Hepatocyte (in vitro differentiated cells): Measurements from ENCODE around the gene VPS9D1. TPM values are rescaled to one million over a fixed set of nuclear protein-coding genes. Genes with fewer than 3 reads are reported as not detected.
"Not testable (repeated sequence)": the region's sequence is repeated elsewhere in the genome, so short reads cannot be mapped to it uniquely, and the experiment has no call there.

Experiments used
- DNase-seq: peaks from one replicate; pipeline ENCODE4 v3.0.0-alpha.2; 2016; ENCODE audit warnings: low spot score
- H2AFZ ChIP-seq: fragments of 200-600 bp; sonication (generic); 2 replicates; pipeline ENCODE4 v1.6.0; 2016; ENCODE audit warnings: antibody characterized with exemption, mild to moderate bottlenecking
- H3K27ac ChIP-seq: fragments of 200-600 bp; sonication (generic); 2 replicates; pipeline ENCODE4 v1.5.1; 2016; ENCODE audit warnings: mild to moderate bottlenecking
- H3K27me3 ChIP-seq: fragments of 200-600 bp; sonication (generic); 2 replicates; pipeline ENCODE4 v1.6.1; 2016
- H3K36me3 ChIP-seq: fragments of 200-600 bp; sonication (generic); replicated peaks from 2 replicates; pipeline ENCODE4 v1.5.1; 2016; ENCODE audit warnings: low read depth; ENCODE audit not compliant: insufficient read depth
- H3K4me1 ChIP-seq: fragments of 200-600 bp; sonication (generic); 2 replicates; pipeline ENCODE4 v1.5.1; 2016; ENCODE audit warnings: mild to moderate bottlenecking, moderate library complexity; ENCODE audit not compliant: insufficient read depth
- H3K4me2 ChIP-seq: fragments of 200-600 bp; sonication (generic); 2 replicates; pipeline ENCODE4 v1.6.0; 2016
- H3K4me3 ChIP-seq: fragments of 200-600 bp; sonication (generic); 2 replicates; pipeline ENCODE4 v1.5.1; 2016; ENCODE audit warnings: mild to moderate bottlenecking
- H3K79me2 ChIP-seq: fragments of 200-600 bp; sonication (generic); 2 replicates; pipeline ENCODE4 v1.6.0; 2017; ENCODE audit warnings: mild to moderate bottlenecking
- H3K9me2 ChIP-seq: fragments of 200-600 bp; sonication (generic); replicated peaks from 2 replicates; pipeline ENCODE4 v1.6.0; 2017; ENCODE audit warnings: mild to moderate bottlenecking; ENCODE audit not compliant: insufficient read depth
- H3K9me3 ChIP-seq: fragments of 200-600 bp; sonication (generic); 2 replicates; pipeline ENCODE4 v1.5.1; 2016; ENCODE audit warnings: low read depth, mild to moderate bottlenecking
- H4K20me1 ChIP-seq: fragments of 200-600 bp; sonication (generic); 2 replicates; pipeline ENCODE4 v1.6.0; 2016; ENCODE audit warnings: mild to moderate bottlenecking; ENCODE audit not compliant: insufficient read depth, poor library complexity, severe bottlenecking
- CTCF ChIP-seq: fragments of 200-600 bp; sonication (generic); IDR thresholded peaks from 2 replicates; pipeline ENCODE4 v1.5.1; 2016; ENCODE audit warnings: antibody characterized with exemption, mild to moderate bottlenecking; ENCODE audit not compliant: poor library complexity
- EZH2 ChIP-seq: fragments of 200-600 bp; sonication (generic); IDR thresholded peaks from 2 replicates; pipeline ENCODE4 v1.6.1; 2016; ENCODE audit warnings: antibody characterized with exemption, mild to moderate bottlenecking, borderline replicate concordance
- EZH2phosphoT487 ChIP-seq: fragments of 200-600 bp; sonication (generic); IDR thresholded peaks from one replicate; pipeline ENCODE4 v1.6.1; 2018; ENCODE audit warnings: antibody characterized with exemption, mild to moderate bottlenecking, low read depth, moderate library complexity; ENCODE audit not compliant: unreplicated experiment, severe bottlenecking
- WGBS: methylation state at CpG from one replicate; pipeline ENCODE4 v1.1.6; 2016; ENCODE audit warnings: low lambda C conversion rate; ENCODE audit errors: missing lambda C conversion rate; 5-methylcytosine and 5-hydroxymethylcytosine counted together
- polyA plus RNA-seq: library from polyadenylated mRNA; unstranded; fragments of >200 nt; fragmentation: Nextera tagmentation; extraction: Ambion mirVana; gene quantifications from 2 replicates; pipeline ENCODE4 v1.2.1, GENCODE V29; 2016
- total RNA-seq: library from RNA; depleted of rRNA; stranded (reverse); fragments of >200 nt; gene quantifications from 2 replicates; pipeline ENCODE4 v1.2.3, GENCODE V29; 2014

VPS9D1 gene
- total and polyA plus RNA-seq, 2 experiments from 2014 or later = 13.8 to 25.5 TPM

- no peaks in the 10 kb centered on the region for H3K27me3 ChIP-seq
- DNase-seq = no peak
- H3K36me3 ChIP-seq = no peaks in the 10 kb centered on the region
- no peaks in the 10 kb centered on the region for H3K9me3 ChIP-seq
- peaks cover 4% of the 10 kb centered on the region for H4K20me1 ChIP-seq
- H3K79me2 ChIP-seq = peaks cover 28% of the 10 kb centered on the region
- H3K4me3 ChIP-seq = no peak overlapping the region
- WGBS = 100% methylated on average over 1 of the region's 1 CpG
- H2AFZ ChIP-seq = no peak overlapping the region
- TF ChIP-seq EZH2phosphoT487 (no peak), EZH2 (no peak), CTCF (no peak)
- no peak overlapping the region for H3K27ac ChIP-seq
- peak overlapping the region; percentile 81 for H3K4me2 ChIP-seq
- H3K9me2 ChIP-seq = no peaks in the 10 kb centered on the region
- H3K4me1 ChIP-seq = peaks cover 11% of the 10 kb centered on the region
Observed at GRCh38 chr16:89685916-89686315, 34.8 kb downstream of the VPS9D1 start.

- H3K9me3 ChIP-seq = peaks cover 4% of the 10 kb centered on the region
- no peak overlapping the region for H3K4me2 ChIP-seq
- no peaks in the 10 kb centered on the region for H3K79me2 ChIP-seq
- no peaks in the 10 kb centered on the region for H4K20me1 ChIP-seq
- TF ChIP-seq CTCF (no peak), EZH2 (no peak), EZH2phosphoT487 (no peak)
- no peak overlapping the region for H2AFZ ChIP-seq
- no peak for DNase-seq
- no peaks in the 10 kb centered on the region for H3K9me2 ChIP-seq
- no peak overlapping the region for H3K4me3 ChIP-seq
- no peak overlapping the region for H3K27ac ChIP-seq
- no peaks in the 10 kb centered on the region for H3K36me3 ChIP-seq
- H3K27me3 ChIP-seq = no peaks in the 10 kb centered on the region
- 88% methylated on average over 2 of the region's 2 CpGs for WGBS
- no peaks in the 10 kb centered on the region for H3K4me1 ChIP-seq
Observed at GRCh38 chr16:89678258-89678657, 42.4 kb downstream of the VPS9D1 start.

- no peaks in the 10 kb centered on the region for H3K9me2 ChIP-seq
- no peaks in the 10 kb centered on the region for H3K9me3 ChIP-seq
- H4K20me1 ChIP-seq = no peaks in the 10 kb centered on the region
- H3K79me2 ChIP-seq = no peaks in the 10 kb centered on the region
- DNase-seq = no peak
- H3K4me2 ChIP-seq = no peak overlapping the region
- H3K27me3 ChIP-seq = no peaks in the 10 kb centered on the region
- TF ChIP-seq CTCF (no peak), EZH2 (no peak), EZH2phosphoT487 (no peak)
- no peak overlapping the region for H3K27ac ChIP-seq
- WGBS = 98% methylated on average over 16 of the region's 16 CpGs
- H2AFZ ChIP-seq = no peak overlapping the region
- H3K4me3 ChIP-seq = no peak overlapping the region
- no peaks in the 10 kb centered on the region for H3K36me3 ChIP-seq
- peaks cover 7% of the 10 kb centered on the region for H3K4me1 ChIP-seq
Observed at GRCh38 chr16:89672177-89672941, 48.3 kb downstream of the VPS9D1 start.

- H3K4me3 ChIP-seq, DNase-seq, H3K4me2 ChIP-seq, H3K9me2 ChIP-seq, H4K20me1 ChIP-seq, H3K79me2 ChIP-seq, H3K4me1 ChIP-seq, H3K9me3 ChIP-seq, H3K36me3 ChIP-seq, H3K27ac ChIP-seq, H3K27me3 ChIP-seq, H2AFZ ChIP-seq: not testable (repeated sequence)
- 99% methylated on average over 4 of the region's 4 CpGs for WGBS
Observed at GRCh38 chr16:89671565-89671964, 49.1 kb downstream of the VPS9D1 start.
